A172 (cell line): ENCODE measurements around the gene MEPE. TPM values are rescaled to one million over a fixed set of nuclear protein-coding genes. Genes with fewer than 3 reads are reported as not detected.
"Not testable (repeated sequence)": the region's sequence is repeated elsewhere in the genome, so short reads cannot be mapped to it uniquely, and the experiment has no call there.

ENCODE experiments used
- DNase-seq: peaks from one replicate; pipeline ENCODE4 v3.0.0-alpha.2; 2015; ENCODE audit warnings: low spot score
- total RNA-seq: library from RNA; depleted of rRNA; stranded (reverse); fragments of >200 nt; shearing (Covaris generic); gene quantifications from 2 replicates; pipeline ENCODE4 v1.2.3, GENCODE V29; 2014; rRNA removed

MEPE gene
- total RNA-seq, 1 experiment from 2014 or later: not detected

DNA sequence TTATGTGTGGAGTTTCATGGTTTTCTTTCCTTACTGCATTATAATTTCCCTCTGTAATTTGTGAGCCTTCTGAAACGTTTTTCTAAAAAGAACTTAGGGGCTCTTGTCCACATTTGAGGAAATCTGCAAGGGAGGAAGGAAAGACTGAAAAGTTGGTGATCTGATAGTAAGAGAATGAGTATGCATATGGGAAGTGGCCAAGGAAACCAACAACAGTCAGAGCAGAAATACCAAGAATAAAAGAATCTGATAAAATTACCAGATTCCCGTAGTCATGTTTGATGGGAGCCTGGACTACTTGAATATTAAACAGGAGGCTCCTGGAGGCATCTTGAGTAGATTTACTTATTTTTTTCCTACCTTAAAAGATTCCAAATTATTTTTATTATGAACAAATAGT, 50.1 kb downstream of the MEPE start:
- DNase-seq: no peak

GRCh38 chr4:87884976-87885549, 52.3 kb downstream of the MEPE start:
- DNase-seq: peak; percentile 14

DNA sequence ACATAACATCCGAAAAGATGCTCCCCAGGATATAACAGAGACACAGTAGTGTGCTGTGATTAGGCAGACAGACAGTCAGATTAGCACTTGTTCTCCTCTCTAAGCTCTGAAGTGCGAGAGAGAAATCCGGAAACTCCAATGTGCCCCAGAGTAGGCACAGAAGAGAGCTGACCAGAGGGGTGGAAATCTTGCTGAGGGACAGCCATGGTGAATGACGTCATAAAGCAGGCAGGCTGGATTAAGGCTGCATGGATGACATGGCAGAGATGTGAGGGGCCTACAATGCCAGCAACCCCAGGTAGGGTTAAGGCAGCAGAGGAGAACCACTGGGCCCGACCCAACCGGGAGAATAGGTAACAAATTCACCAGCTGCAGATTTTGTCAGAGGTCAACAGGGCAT, 53.3 kb downstream of the MEPE start:
- no peak for DNase-seq

GRCh38 chr4:87890753-87891152, 58.0 kb downstream of the MEPE start:
- DNase-seq: not testable (repeated sequence)

- DNase-seq: peak; percentile 95
These were observed 63.3 kb downstream of the MEPE start for GRCh38 chr4:87895964-87896621.

Other genes starting within 250 kb of the MEPE start
- gene DSPP, start 224.4 kb upstream of the MEPE start, total RNA-seq: not detected in 2 replicates
- gene DMP1, start 182.7 kb upstream of the MEPE start, total RNA-seq: not detected in 2 replicates
- not detected in 2 replicates for gene IBSP, start 33.4 kb upstream of the MEPE start, total RNA-seq
- 75.5 and 130 TPM in 2 replicates for gene SPP1, start 142.7 kb downstream of the MEPE start, total RNA-seq
- gene PKD2, start 174.7 kb downstream of the MEPE start, total RNA-seq: 28.3 and 42.4 TPM in 2 replicates